HEK293T (cell line): ENCODE measurements around the gene SMTN.

Experiments used
- CTCF ChIA-PET: fragments of 350-600 bp; formaldehyde crosslinking; extraction: SDS; loops from one replicate; lab custom pipeline; 2021; ENCODE audit warnings: antibody characterized with exemption, inconsistent platforms; lab: Yijun Ruan, JAX
- POLR2A ChIA-PET: fragments of 350-600 bp; formaldehyde crosslinking; extraction: SDS; loops from one replicate; lab custom pipeline; 2020; ENCODE audit warnings: antibody characterized with exemption, inconsistent platforms; lab: Yijun Ruan, JAX
- DNase-seq: peaks from one replicate; pipeline ENCODE4 v3.0.0; 2012; ENCODE audit warnings: mixed read lengths; ENCODE audit errors: extremely low spot score
- ARNT ChIP-seq: fragments of 450-650 bp; IDR thresholded peaks from 2 replicates; pipeline ENCODE4 v1.6.1; 2017; ENCODE audit warnings: mild to moderate bottlenecking
- BHLHE40 ChIP-seq: fragments of 450-650 bp; IDR thresholded peaks from 2 replicates; pipeline ENCODE4 v1.6.1; 2016; ENCODE audit warnings: mild to moderate bottlenecking, moderate library complexity, borderline replicate concordance
- CTBP1 ChIP-seq: fragments of 450-650 bp; IDR thresholded peaks from 2 replicates; pipeline ENCODE4 v1.6.1; 2016; ENCODE audit warnings: borderline replicate concordance
- ELF4 ChIP-seq: fragments of 450-650 bp; IDR thresholded peaks from 2 replicates; pipeline ENCODE4 v1.6.1; 2017; ENCODE audit warnings: antibody characterized with exemption
- FOXA1 ChIP-seq: fragments of 450-650 bp; IDR thresholded peaks from 2 replicates; pipeline ENCODE4 v1.6.1; 2016; ENCODE audit warnings: mild to moderate bottlenecking
- FOXK2 ChIP-seq: fragments of 450-650 bp; IDR thresholded peaks from 2 replicates; pipeline ENCODE4 v1.6.1; 2016; ENCODE audit warnings: mild to moderate bottlenecking
- FOXM1 ChIP-seq: fragments of 450-650 bp; IDR thresholded peaks from 2 replicates; pipeline ENCODE4 v1.6.1; 2017; ENCODE audit warnings: mild to moderate bottlenecking, borderline replicate concordance
- HDGF ChIP-seq: fragments of 450-650 bp; IDR thresholded peaks from 2 replicates; pipeline ENCODE4 v1.6.1; 2017; ENCODE audit warnings: antibody characterized with exemption, borderline replicate concordance
- L3MBTL2 ChIP-seq: fragments of 450-650 bp; conservative IDR thresholded peaks from 2 replicates; pipeline ENCODE4 v1.6.1; 2016; ENCODE audit warnings: mild to moderate bottlenecking
- LEF1 ChIP-seq: fragments of 450-650 bp; IDR thresholded peaks from 2 replicates; pipeline ENCODE4 v1.6.1; 2017; ENCODE audit warnings: mild to moderate bottlenecking, borderline replicate concordance
- NFRKB ChIP-seq: fragments of 450-650 bp; IDR thresholded peaks from 2 replicates; pipeline ENCODE4 v1.6.1; 2016; ENCODE audit warnings: mild to moderate bottlenecking, moderate library complexity
- SP1 ChIP-seq: fragments of 450-650 bp; IDR thresholded peaks from 2 replicates; pipeline ENCODE4 v1.6.1; 2017
- SUZ12 ChIP-seq: fragments of 450-650 bp; IDR thresholded peaks from 2 replicates; pipeline ENCODE4 v1.6.1; 2016; ENCODE audit warnings: mild to moderate bottlenecking
- TARDBP ChIP-seq: fragments of 450-650 bp; IDR thresholded peaks from 2 replicates; pipeline ENCODE4 v1.6.1; 2016
- ZNF384 ChIP-seq: fragments of 450-650 bp; IDR thresholded peaks from 2 replicates; pipeline ENCODE4 v1.6.1; 2016
- TF ChIP-seq, protein P1 (sequence below): fragments of 450-650 bp; IDR thresholded peaks from 2 replicates; pipeline ENCODE4 v1.6.1; 2016

The SMTN gene

DNA sequence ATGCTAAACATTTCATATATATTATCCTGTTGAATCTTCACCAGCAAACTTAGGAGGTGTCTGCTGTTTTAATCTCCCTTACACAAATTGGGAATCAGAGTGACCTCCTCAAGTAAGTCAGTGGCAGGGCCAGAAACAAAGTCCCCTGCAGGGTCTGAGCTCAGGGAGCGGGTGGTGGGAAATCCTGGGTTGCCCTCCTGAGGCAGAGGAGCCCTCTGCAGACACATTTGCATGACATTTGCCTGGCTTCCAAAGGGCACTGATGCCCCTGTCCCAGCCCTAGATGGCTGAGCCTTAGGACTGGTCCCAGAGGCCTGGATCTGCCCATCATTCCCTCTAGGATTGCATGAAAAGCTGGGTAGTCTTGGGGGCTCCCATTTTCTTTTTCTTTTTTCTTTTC, 39.5 kb downstream of the SMTN start:
- CTCF ChIA-PET: interaction anchor here (0.9 kb wide), 1 partner anchor 13 kb away, joined by 3 read pairs; the partner anchor contains the start of gene SELENOM
- POLR2A ChIA-PET: no interaction called here
- no peak for TF ChIP-seq L3MBTL2
- no peak for TF ChIP-seq CTBP1
- TF ChIP-seq, protein P1, sequence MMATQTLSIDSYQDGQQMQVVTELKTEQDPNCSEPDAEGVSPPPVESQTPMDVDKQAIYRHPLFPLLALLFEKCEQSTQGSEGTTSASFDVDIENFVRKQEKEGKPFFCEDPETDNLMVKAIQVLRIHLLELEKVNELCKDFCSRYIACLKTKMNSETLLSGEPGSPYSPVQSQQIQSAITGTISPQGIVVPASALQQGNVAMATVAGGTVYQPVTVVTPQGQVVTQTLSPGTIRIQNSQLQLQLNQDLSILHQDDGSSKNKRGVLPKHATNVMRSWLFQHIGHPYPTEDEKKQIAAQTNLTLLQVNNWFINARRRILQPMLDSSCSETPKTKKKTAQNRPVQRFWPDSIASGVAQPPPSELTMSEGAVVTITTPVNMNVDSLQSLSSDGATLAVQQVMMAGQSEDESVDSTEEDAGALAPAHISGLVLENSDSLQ: no peak
- TF ChIP-seq TARDBP: no peak
- TF ChIP-seq SP1: no peak
- TF ChIP-seq NFRKB: no peak
- no peak for TF ChIP-seq ZNF384
- TF ChIP-seq FOXA1: no peak
- TF ChIP-seq BHLHE40: no peak
- no peak for TF ChIP-seq FOXM1
- no peak for TF ChIP-seq SUZ12
- TF ChIP-seq LEF1: no peak
- TF ChIP-seq ELF4: no peak
- no peak for TF ChIP-seq HDGF
- no peak for TF ChIP-seq ARNT
- no peak for TF ChIP-seq FOXK2
- no peak for DNase-seq

DNA sequence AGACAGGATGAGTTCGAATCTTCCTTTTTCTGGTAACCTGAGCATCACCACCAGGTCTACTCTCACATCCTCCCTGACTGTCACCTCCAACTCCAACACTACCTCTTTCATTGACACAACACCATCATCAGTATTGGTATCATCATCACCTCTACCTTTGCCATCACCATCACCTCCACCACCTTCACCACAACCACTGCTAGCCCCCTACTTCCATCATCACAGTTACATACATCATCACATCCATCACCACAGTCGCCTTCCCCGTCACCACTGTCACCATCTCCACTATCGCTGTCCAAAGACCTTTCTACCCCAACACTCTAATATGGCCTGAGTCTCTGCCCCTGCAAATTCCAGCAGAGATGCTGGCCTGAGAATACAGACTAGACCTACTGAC, 40.3 kb downstream of the SMTN start:
- no peak for DNase-seq
- no peak for TF ChIP-seq FOXA1
- CTCF ChIA-PET: interaction anchor here (0.9 kb wide), 1 partner anchor 14 kb away, joined by 3 read pairs; the partner anchor contains the start of gene SELENOM
- POLR2A ChIA-PET: no interaction called here

DNA sequence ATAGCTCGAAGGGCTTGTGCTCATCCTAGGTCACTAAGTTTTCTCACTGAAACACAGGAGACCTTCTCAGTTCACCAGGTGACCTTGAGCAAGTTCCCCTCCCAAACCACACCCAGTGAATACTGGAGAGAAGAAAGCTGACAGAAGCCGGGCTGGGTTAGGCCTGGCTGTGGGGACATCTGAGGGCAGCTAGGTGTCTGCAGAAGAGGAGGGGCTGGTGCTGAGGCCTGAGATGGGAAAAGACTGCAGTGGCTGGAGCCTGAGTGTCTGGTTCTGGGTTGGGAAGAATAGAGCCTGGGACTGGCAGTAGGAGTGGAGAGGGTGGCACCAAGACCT, 41.0 kb downstream of the SMTN start:
- TF ChIP-seq ELF4: no peak
- TF ChIP-seq, protein P1: no peak
- TF ChIP-seq NFRKB: no peak
- no peak for TF ChIP-seq HDGF
- TF ChIP-seq BHLHE40: no peak
- TF ChIP-seq FOXK2: no peak
- TF ChIP-seq ARNT: no peak
- TF ChIP-seq LEF1: no peak
- TF ChIP-seq SUZ12: no peak
- DNase-seq: no peak
- CTCF ChIA-PET: no interaction called here
- POLR2A ChIA-PET: interaction anchor here (0.7 to 1.8 kb wide), 3 partner anchors 13 to 38 kb away, joined by 3 to 13 read pairs (median 6); partner anchors contain the start of genes RNF185 and SELENOM

DNA sequence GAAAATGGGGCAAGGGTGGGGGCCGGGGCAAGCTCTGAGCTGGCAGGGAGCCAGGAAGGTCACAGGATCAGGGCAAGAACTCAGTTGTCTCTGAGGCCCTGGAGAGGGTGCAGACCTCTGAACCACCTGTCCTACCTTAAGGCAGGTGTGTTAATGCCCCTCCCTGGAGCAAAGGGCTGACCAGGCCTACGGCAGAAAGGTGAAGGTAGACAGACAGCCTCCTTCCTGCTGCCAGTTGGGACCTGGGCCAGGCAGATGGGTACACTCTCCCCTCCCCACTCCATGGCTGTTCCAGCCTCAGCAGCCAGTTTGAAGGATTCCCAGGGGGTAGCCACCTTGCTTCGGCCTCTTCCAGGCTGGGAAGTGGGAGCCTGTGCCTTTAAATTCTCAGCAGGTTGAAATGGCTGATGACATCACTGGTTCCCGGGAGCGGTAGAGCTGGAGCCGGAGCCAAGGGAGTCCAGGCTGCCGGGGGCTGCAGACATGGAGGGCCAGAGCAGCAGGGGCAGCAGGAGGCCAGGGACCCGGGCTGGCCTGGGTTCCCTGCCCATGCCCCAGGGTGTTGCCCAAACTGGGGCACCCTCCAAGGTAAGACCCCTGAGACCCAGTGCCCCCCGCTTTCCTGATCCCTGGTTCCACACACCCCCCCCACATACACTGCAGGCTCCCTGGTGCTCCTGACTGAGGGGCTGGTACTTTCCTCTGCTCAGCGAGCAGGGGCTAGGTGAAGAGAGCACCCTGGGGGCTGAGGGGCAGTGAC, 41.6 kb downstream of the SMTN start, which contains the start of gene INPP5J:
TSS of gene INPP5J (plus strand) at position 435 of the 760 bp plus-strand sequence. CDS start at position 484, 49 bp downstream.
- DNase-seq: peak; percentile 88
- CTCF ChIA-PET: interaction anchor here (0.7 kb wide), 1 partner anchor 15 kb away, joined by 4 read pairs; the partner anchor contains the start of gene SELENOM
- POLR2A ChIA-PET: interaction anchor here (0.7 to 1.8 kb wide), 4 partner anchors 13 to 37 kb away, joined by 3 to 13 read pairs (median 4); partner anchors contain the start of genes RNF185 and SELENOM
- TF ChIP-seq L3MBTL2 (no peak), LEF1 (no peak)

DNA sequence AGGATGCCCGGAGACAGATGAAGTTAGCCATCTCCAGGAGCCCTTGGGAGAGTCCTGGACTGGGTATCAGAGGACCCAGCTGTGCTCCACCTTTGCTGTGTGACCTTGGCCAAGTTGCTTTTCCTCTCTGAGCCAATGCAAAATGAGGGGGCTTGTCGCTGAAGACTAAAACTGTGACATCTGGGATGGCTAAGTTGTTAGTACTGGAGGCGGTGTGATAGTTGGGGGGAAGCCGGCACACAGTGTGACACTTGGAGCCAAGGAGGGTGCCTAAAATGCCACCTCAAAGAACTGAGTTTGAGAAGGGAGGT, 42.1 kb downstream of the SMTN start:
- CTCF ChIA-PET: interaction anchor here (0.7 kb wide), 1 partner anchor 16 kb away, joined by 4 read pairs; the partner anchor contains the start of gene SELENOM
- no peak for DNase-seq
- POLR2A ChIA-PET: interaction anchor here (1.0 to 1.8 kb wide), 3 partner anchors 12 to 37 kb away, joined by 3 to 13 read pairs (median 3); partner anchors contain the start of gene RNF185
- TF ChIP-seq ARNT (no peak), NFRKB (no peak), L3MBTL2 (no peak)
- TF ChIP-seq, protein P1: no peak

DNA sequence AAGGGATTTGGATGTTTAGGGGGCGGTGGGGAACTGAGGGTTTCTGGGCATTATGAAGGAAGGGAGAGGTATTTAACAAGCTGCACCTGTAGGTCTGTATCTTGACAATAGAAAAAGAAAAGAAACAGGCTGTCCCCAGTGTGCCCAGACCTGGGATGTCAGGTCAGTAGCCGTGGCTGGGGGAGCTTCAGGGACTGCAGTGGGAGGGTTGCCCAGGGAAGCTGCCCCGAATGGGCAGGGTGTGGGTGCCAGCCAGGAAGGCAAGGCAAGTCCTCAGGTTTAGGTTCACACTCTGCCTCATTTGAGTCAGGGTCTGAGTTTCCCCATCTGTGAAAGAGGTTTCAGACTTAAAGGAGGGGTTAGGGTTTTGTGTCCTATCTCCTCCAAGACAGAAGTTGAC, 43.2 kb downstream of the SMTN start:
- CTCF ChIA-PET: no interaction called here
- DNase-seq: no peak
- TF ChIP-seq ZNF384: no peak
- no peak for TF ChIP-seq TARDBP
- no peak for TF ChIP-seq BHLHE40
- TF ChIP-seq ELF4: no peak
- TF ChIP-seq LEF1: no peak
- TF ChIP-seq ARNT: no peak
- TF ChIP-seq FOXK2: no peak
- TF ChIP-seq CTBP1: no peak
- TF ChIP-seq NFRKB: no peak
- no peak for TF ChIP-seq SP1
- POLR2A ChIA-PET: interaction anchor here (0.8 kb wide), 1 partner anchor 155 kb away, joined by 3 read pairs; the partner anchor contains the start of genes MORC2 and TUG1

DNA sequence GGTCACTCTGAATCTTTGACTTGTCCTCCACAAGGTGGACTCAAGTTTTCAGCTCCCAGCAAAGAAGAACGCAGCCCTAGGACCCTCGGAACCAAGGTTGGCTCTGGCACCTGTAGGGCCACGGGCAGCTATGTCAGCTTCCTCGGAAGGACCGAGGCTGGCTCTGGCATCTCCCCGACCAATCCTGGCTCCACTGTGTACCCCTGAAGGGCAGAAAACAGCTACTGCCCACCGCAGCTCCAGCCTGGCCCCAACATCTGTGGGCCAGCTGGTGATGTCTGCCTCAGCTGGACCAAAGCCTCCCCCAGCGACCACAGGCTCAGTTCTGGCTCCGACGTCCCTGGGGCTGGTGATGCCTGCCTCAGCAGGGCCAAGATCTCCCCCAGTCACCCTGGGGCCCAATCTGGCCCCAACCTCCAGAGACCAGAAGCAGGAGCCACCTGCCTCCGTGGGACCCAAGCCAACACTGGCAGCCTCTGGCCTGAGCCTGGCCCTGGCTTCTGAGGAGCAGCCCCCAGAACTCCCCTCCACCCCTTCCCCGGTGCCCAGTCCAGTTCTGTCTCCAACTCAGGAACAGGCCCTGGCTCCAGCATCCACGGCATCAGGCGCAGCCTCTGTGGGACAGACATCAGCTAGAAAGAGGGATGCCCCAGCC, 43.8 kb downstream of the SMTN start:
- no peak for TF ChIP-seq FOXA1
- no peak for TF ChIP-seq SUZ12
- no peak for TF ChIP-seq ELF4
- TF ChIP-seq ARNT: no peak
- TF ChIP-seq L3MBTL2: no peak
- no peak for TF ChIP-seq FOXM1
- TF ChIP-seq ZNF384: no peak
- TF ChIP-seq BHLHE40: no peak
- DNase-seq: no peak
- ChIA-PET CTCF (no interaction called here), POLR2A (interaction anchor here (0.8 kb wide), 1 partner anchor 156 kb away, joined by 3 read pairs; the partner anchor contains the start of genes MORC2 and TUG1)
